ENCODE data around the gene ZNRF1.
A peak's percentile ranks its signal among the peaks of the same experiment; 100 is the strongest.

The ZNRF1 gene

GRCh38 chr16:75000481-75001081 lies 1.8 kb downstream of the ZNRF1 start:
- H3K9ac ChIP-seq (ENCODE audit: low read length), result peak overlapping the region; percentile 76
- H2BK5ac ChIP-seq (ENCODE audit: low read depth, low read length, poor library complexity, severe bottlenecking), result no peak overlapping the region
- peak overlapping the region; percentile 34 for H2BK15ac ChIP-seq (ENCODE audit: low read depth, poor library complexity, severe bottlenecking)
- H3K36me3 ChIP-seq (ENCODE audit: control insufficient read depth in 1 of 2, insufficient read depth in 2 of 2, low read depth in 1 of 2, low read length in 2 of 2), result peaks cover 0 to 5% of the 10 kb centered on the region in 2 experiments
- no peak overlapping the region for H4K8ac ChIP-seq (ENCODE audit: low read length)
- H3K14ac ChIP-seq (ENCODE audit: low read length in 2 of 2), result no peak overlapping the region
- H3K4ac ChIP-seq (ENCODE audit: low read depth in 1 of 2, low read length in 2 of 2), result no peak overlapping the region
- H2BK120ac ChIP-seq (ENCODE audit: low read depth, low read length), result no peak overlapping the region
- peaks cover 21% of the 10 kb centered on the region for H3K4me1 ChIP-seq (ENCODE audit: control insufficient read depth, insufficient read depth, low read depth, low read length)
- WGBS, result 13% methylated on average over 11 of the region's 15 CpGs
- no peaks in the 10 kb centered on the region for H3K27me3 ChIP-seq (ENCODE audit: control insufficient read depth in 1 of 2, insufficient read depth in 1 of 2, low read length in 2 of 2)
- H2AFZ ChIP-seq (ENCODE audit: low read depth, low read length), result no peak overlapping the region
- no peak overlapping the region for H2BK12ac ChIP-seq (ENCODE audit: low read length in 2 of 2)
- H3K4me3 ChIP-seq (ENCODE audit: insufficient read depth in 1 of 2, low read depth in 1 of 2, low read length in 2 of 2), result peak overlapping the region; percentile 83 to 87
- no peaks in the 10 kb centered on the region for H3K9me3 ChIP-seq (ENCODE audit: control insufficient read depth, low read length)
- peak overlapping the region; percentile 62 for H3K4me2 ChIP-seq (ENCODE audit: low read length, poor library complexity, severe bottlenecking)
- H3K27ac ChIP-seq (ENCODE audit: low read length, poor library complexity, severe bottlenecking), result no peak overlapping the region
- H3K18ac ChIP-seq (ENCODE audit: low read depth in 1 of 2, low read length in 2 of 2), result no peak overlapping the region
- H3K23ac ChIP-seq (ENCODE audit: low read length in 2 of 2), result no peak overlapping the region
- H3K79me1 ChIP-seq (replicated peaks; ENCODE audit: low read length, poor library complexity, severe bottlenecking), result peaks cover 25% of the 10 kb centered on the region
- H2AK5ac ChIP-seq (ENCODE audit: low read length, severe bottlenecking), result no peak overlapping the region
- no peak overlapping the region for H4K91ac ChIP-seq (ENCODE audit: low read length)
- DNase-seq, result peak; percentile 54

- H3K79me1 ChIP-seq (replicated peaks; ENCODE audit: low read length, poor library complexity, severe bottlenecking), result peaks cover 29% of the 10 kb centered on the region
- peak overlapping the region in 1 of 2 experiments; percentile 87 for H3K4me3 ChIP-seq (ENCODE audit: insufficient read depth in 1 of 2, low read depth in 1 of 2, low read length in 2 of 2)
- H2BK5ac ChIP-seq (ENCODE audit: low read depth, low read length, poor library complexity, severe bottlenecking), result no peak overlapping the region
- H3K27ac ChIP-seq (ENCODE audit: low read length, poor library complexity, severe bottlenecking), result no peak overlapping the region
- no peak overlapping the region for H2BK15ac ChIP-seq (ENCODE audit: low read depth, poor library complexity, severe bottlenecking)
- no peak overlapping the region for H3K18ac ChIP-seq (ENCODE audit: low read depth in 1 of 2, low read length in 2 of 2)
- WGBS, result 41% methylated on average over 9 of the region's 9 CpGs
- no peak overlapping the region for H3K14ac ChIP-seq (ENCODE audit: low read length in 2 of 2)
- no peak overlapping the region for H3K4me2 ChIP-seq (ENCODE audit: low read length, poor library complexity, severe bottlenecking)
- DNase-seq, result no peak
- H3K36me3 ChIP-seq (ENCODE audit: control insufficient read depth in 1 of 2, insufficient read depth in 2 of 2, low read depth in 1 of 2, low read length in 2 of 2), result peaks cover 0 to 5% of the 10 kb centered on the region in 2 experiments
- no peak overlapping the region for H2BK12ac ChIP-seq (ENCODE audit: low read length in 2 of 2)
- H3K4ac ChIP-seq (ENCODE audit: low read depth in 1 of 2, low read length in 2 of 2), result no peak overlapping the region
- peaks cover 21% of the 10 kb centered on the region for H3K4me1 ChIP-seq (ENCODE audit: control insufficient read depth, insufficient read depth, low read depth, low read length)
- H3K27me3 ChIP-seq (ENCODE audit: control insufficient read depth in 1 of 2, insufficient read depth in 1 of 2, low read length in 2 of 2), result no peaks in the 10 kb centered on the region
- no peak overlapping the region for H2BK120ac ChIP-seq (ENCODE audit: low read depth, low read length)
- H2AFZ ChIP-seq (ENCODE audit: low read depth, low read length), result no peak overlapping the region
- H3K9me3 ChIP-seq (ENCODE audit: control insufficient read depth, low read length), result no peaks in the 10 kb centered on the region
- H3K23ac ChIP-seq (ENCODE audit: low read length in 2 of 2), result no peak overlapping the region
- H2AK5ac ChIP-seq (ENCODE audit: low read length, severe bottlenecking), result no peak overlapping the region
- H4K91ac ChIP-seq (ENCODE audit: low read length), result no peak overlapping the region
- H4K8ac ChIP-seq (ENCODE audit: low read length), result no peak overlapping the region
- H3K9ac ChIP-seq (ENCODE audit: low read length), result no peak overlapping the region
These were observed 3.6 kb downstream of the ZNRF1 start for GRCh38 chr16:75002474-75002873.

- H2BK12ac ChIP-seq (ENCODE audit: low read length in 2 of 2), result no peak overlapping the region
- no peaks in the 10 kb centered on the region for H3K9me3 ChIP-seq (ENCODE audit: control insufficient read depth, low read length)
- no peak overlapping the region for H3K9ac ChIP-seq (ENCODE audit: low read length)
- H2AK5ac ChIP-seq (ENCODE audit: low read length, severe bottlenecking), result no peak overlapping the region
- H2AFZ ChIP-seq (ENCODE audit: low read depth, low read length), result no peak overlapping the region
- DNase-seq, result no peak
- no peaks in the 10 kb centered on the region for H3K27me3 ChIP-seq (ENCODE audit: control insufficient read depth in 1 of 2, insufficient read depth in 1 of 2, low read length in 2 of 2)
- no peak overlapping the region for H3K4ac ChIP-seq (ENCODE audit: low read depth in 1 of 2, low read length in 2 of 2)
- 83% methylated on average over 5 of the region's 5 CpGs for WGBS
- no peak overlapping the region for H3K14ac ChIP-seq (ENCODE audit: low read length in 2 of 2)
- peaks cover 0 to 5% of the 10 kb centered on the region in 2 experiments for H3K36me3 ChIP-seq (ENCODE audit: control insufficient read depth in 1 of 2, insufficient read depth in 2 of 2, low read depth in 1 of 2, low read length in 2 of 2)
- H2BK15ac ChIP-seq (ENCODE audit: low read depth, poor library complexity, severe bottlenecking), result no peak overlapping the region
- no peak overlapping the region for H2BK5ac ChIP-seq (ENCODE audit: low read depth, low read length, poor library complexity, severe bottlenecking)
- H3K4me2 ChIP-seq (ENCODE audit: low read length, poor library complexity, severe bottlenecking), result no peak overlapping the region
- peaks cover 15% of the 10 kb centered on the region for H3K4me1 ChIP-seq (ENCODE audit: control insufficient read depth, insufficient read depth, low read depth, low read length)
- no peak overlapping the region for H2BK120ac ChIP-seq (ENCODE audit: low read depth, low read length)
- H4K91ac ChIP-seq (ENCODE audit: low read length), result no peak overlapping the region
- H3K4me3 ChIP-seq (ENCODE audit: insufficient read depth in 1 of 2, low read depth in 1 of 2, low read length in 2 of 2), result no peak overlapping the region
- H3K18ac ChIP-seq (ENCODE audit: low read depth in 1 of 2, low read length in 2 of 2), result no peak overlapping the region
- H3K23ac ChIP-seq (ENCODE audit: low read length in 2 of 2), result no peak overlapping the region
- no peak overlapping the region for H4K8ac ChIP-seq (ENCODE audit: low read length)
- no peak overlapping the region for H3K27ac ChIP-seq (ENCODE audit: low read length, poor library complexity, severe bottlenecking)
- H3K79me1 ChIP-seq (replicated peaks; ENCODE audit: low read length, poor library complexity, severe bottlenecking), result peaks cover 29% of the 10 kb centered on the region
These were observed 5.1 kb downstream of the ZNRF1 start for GRCh38 chr16:75003931-75004330.

- H4K91ac ChIP-seq (ENCODE audit: low read length), result no peak overlapping the region
- H4K8ac ChIP-seq (ENCODE audit: low read length), result no peak overlapping the region
- no peak overlapping the region for H2BK120ac ChIP-seq (ENCODE audit: low read depth, low read length)
- H3K9ac ChIP-seq (ENCODE audit: low read length), result no peak overlapping the region
- H2BK5ac ChIP-seq (ENCODE audit: low read depth, low read length, poor library complexity, severe bottlenecking), result no peak overlapping the region
- H3K36me3 ChIP-seq (ENCODE audit: control insufficient read depth in 1 of 2, insufficient read depth in 2 of 2, low read depth in 1 of 2, low read length in 2 of 2), result peaks cover 0 to 5% of the 10 kb centered on the region in 2 experiments
- no peaks in the 10 kb centered on the region for H3K27me3 ChIP-seq (ENCODE audit: control insufficient read depth in 1 of 2, insufficient read depth in 1 of 2, low read length in 2 of 2)
- H3K4me2 ChIP-seq (ENCODE audit: low read length, poor library complexity, severe bottlenecking), result no peak overlapping the region
- H2BK12ac ChIP-seq (ENCODE audit: low read length in 2 of 2), result no peak overlapping the region
- H2BK15ac ChIP-seq (ENCODE audit: low read depth, poor library complexity, severe bottlenecking), result no peak overlapping the region
- no peak overlapping the region for H3K14ac ChIP-seq (ENCODE audit: low read length in 2 of 2)
- 100% methylated on average over 1 of the region's 3 CpGs for WGBS
- no peak overlapping the region for H2AK5ac ChIP-seq (ENCODE audit: low read length, severe bottlenecking)
- H3K4ac ChIP-seq (ENCODE audit: low read depth in 1 of 2, low read length in 2 of 2), result no peak overlapping the region
- H3K9me3 ChIP-seq (ENCODE audit: control insufficient read depth, low read length), result no peaks in the 10 kb centered on the region
- no peak overlapping the region for H2AFZ ChIP-seq (ENCODE audit: low read depth, low read length)
- no peak overlapping the region for H3K18ac ChIP-seq (ENCODE audit: low read depth in 1 of 2, low read length in 2 of 2)
- peaks cover 28% of the 10 kb centered on the region for H3K79me1 ChIP-seq (replicated peaks; ENCODE audit: low read length, poor library complexity, severe bottlenecking)
- H3K23ac ChIP-seq (ENCODE audit: low read length in 2 of 2), result no peak overlapping the region
- no peak for DNase-seq
- no peak overlapping the region for H3K4me3 ChIP-seq (ENCODE audit: insufficient read depth in 1 of 2, low read depth in 1 of 2, low read length in 2 of 2)
- peaks cover 15% of the 10 kb centered on the region for H3K4me1 ChIP-seq (ENCODE audit: control insufficient read depth, insufficient read depth, low read depth, low read length)
- H3K27ac ChIP-seq (ENCODE audit: low read length, poor library complexity, severe bottlenecking), result no peak overlapping the region
These were observed 5.6 kb downstream of the ZNRF1 start for GRCh38 chr16:75004460-75004859.
